Fibroblast of mammary gland (primary cell): ENCODE data around the gene C2orf68.
"Not testable (repeated sequence)": the region's sequence is repeated elsewhere in the genome, so short reads cannot be mapped to it uniquely, and the experiment has no call there.

Source experiments
- DNase-seq: peaks from one replicate; pipeline ENCODE4 v3.0.0-alpha.2; 2010; ENCODE audit warnings: low read depth
- H3K4me3 ChIP-seq: 2 replicates; pipeline ENCODE4 v1.5.1; 2011; ENCODE audit warnings: low read depth, mild to moderate bottlenecking, low read length, moderate library complexity; ENCODE audit not compliant: control insufficient read depth
- CTCF ChIP-seq: conservative IDR thresholded peaks from 2 replicates; pipeline ENCODE4 v1.5.1; 2011; ENCODE audit warnings: low read depth, low read length, inconsistent platforms; ENCODE audit not compliant: control insufficient read depth, insufficient read depth

The C2orf68 gene

DNA sequence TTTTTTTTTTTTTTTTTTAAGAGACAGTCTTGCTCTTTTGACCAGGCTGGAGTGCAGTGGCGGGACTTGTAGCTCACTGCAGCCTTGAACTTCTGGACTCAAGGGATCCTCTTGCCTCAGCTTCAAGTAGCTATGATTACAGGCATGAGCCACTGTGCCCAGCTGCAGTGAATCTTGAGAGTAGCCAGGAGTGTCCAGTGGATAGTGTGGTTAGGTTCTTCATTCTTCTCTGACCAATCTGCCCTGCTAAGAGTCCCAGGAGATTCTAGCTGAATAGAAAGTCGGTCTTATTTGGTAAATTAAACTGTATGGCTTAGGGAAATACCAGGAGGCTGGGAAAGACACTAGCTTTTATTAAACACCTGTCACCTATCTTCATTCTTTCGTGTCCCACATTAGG, 19.4 kb upstream of the C2orf68 start:
- no peak for TF ChIP-seq CTCF
- no peak overlapping the region for H3K4me3 ChIP-seq
- no peak for DNase-seq

GRCh38 chr2:85628658-85629057, 16.8 kb upstream of the C2orf68 start:
- DNase-seq = no peak
- H3K4me3 ChIP-seq = no peak overlapping the region
- TF ChIP-seq CTCF = no peak

GRCh38 chr2:85623991-85624390, 12.1 kb upstream of the C2orf68 start:
- no peak overlapping the region for H3K4me3 ChIP-seq
- no peak for TF ChIP-seq CTCF
- no peak for DNase-seq

DNA sequence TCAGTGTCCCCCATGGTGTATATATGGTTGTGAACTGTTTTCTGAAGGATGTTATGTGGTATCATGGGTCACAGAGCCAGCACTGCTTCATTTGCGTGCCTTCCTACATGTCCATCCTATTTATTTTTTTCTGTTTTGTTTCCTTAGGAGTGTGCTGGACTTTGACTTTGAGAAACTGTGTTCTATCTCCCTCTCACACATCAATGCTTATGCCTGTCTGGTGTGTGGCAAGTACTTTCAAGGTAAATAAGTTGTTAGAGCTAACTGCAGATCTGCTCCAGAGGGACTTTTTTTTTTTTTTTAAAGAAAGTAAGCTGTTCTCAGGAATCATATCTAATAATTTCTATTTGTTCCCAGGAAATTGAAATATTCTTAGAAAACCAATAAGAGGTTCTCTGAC, 9.5 kb upstream of the C2orf68 start:
- no peak for DNase-seq
- no peak for TF ChIP-seq CTCF
- no peak overlapping the region for H3K4me3 ChIP-seq

GRCh38 chr2:85619617-85620016, 7.8 kb upstream of the C2orf68 start:
- TF ChIP-seq CTCF = no peak
- no peak overlapping the region for H3K4me3 ChIP-seq
- DNase-seq = no peak

GRCh38 chr2:85617723-85618122, 5.9 kb upstream of the C2orf68 start:
- H3K4me3 ChIP-seq, DNase-seq: not testable (repeated sequence)

- H3K4me3 ChIP-seq = no peak overlapping the region
- TF ChIP-seq CTCF = no peak
These were observed 3.5 kb upstream of the C2orf68 start for GRCh38 chr2:85615413-85615728.

DNA sequence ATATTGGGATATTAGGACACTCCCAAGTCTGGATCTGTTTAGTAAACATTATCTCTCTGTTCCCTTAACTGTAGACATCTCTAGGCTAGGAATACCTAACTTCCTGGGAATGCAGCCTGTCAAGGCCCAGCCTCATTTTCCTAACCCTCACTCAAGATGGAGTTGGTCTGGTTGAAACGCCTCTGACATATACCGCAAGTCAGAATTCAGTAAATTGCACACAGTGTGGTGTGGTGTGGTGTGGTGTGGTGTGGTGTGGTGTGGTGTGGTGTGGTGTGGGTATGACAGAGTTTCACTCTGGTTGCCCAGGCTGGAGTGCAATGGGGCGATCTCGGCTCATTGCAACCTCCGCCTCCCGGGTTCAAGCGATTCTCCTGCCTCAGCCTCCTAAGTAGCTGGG, 2.9 kb upstream of the C2orf68 start:
- not testable (repeated sequence) for H3K4me3 ChIP-seq, DNase-seq

More at GRCh38 chr2:85615413-85615728, 3.5 kb upstream of the C2orf68 start:
- DNase-seq = no peak
